ENCODE measurements around the gene ASB15. TPM values are rescaled to one million over a fixed set of nuclear protein-coding genes. Genes with fewer than 3 reads are reported as not detected.

Gene ASB15
- total and polyA plus RNA-seq, 2 donors (not counting 3 experiments of a cell fraction or from before 2014, with no cell fraction given): not detected

GRCh38 chr7:123621707-123622106, 20.1 kb downstream of the ASB15 start:
- TF ChIP-seq JUN (IDR thresholded peaks at IDR 0.05; ENCODE audit: borderline replicate concordance, insufficient read depth, insufficient read length, low read depth): no peak
- TF ChIP-seq FOS (IDR thresholded peaks at IDR 0.05; ENCODE audit: borderline replicate concordance, insufficient read depth, low read length): no peak
- TF ChIP-seq POLR2A (IDR thresholded peaks at IDR 0.05; ENCODE audit: low read depth, low read length): no peak
- TF ChIP-seq CTCF (IDR thresholded peaks at IDR 0.05; ENCODE audit: extremely low read depth in 1 of 2, insufficient read depth in 1 of 2, low read depth in 1 of 2, low read length in 2 of 2): no peak
- no peak for TF ChIP-seq GATA2 (IDR thresholded peaks at IDR 0.05; ENCODE audit: insufficient read depth, insufficient read length, low read depth, low read length)
- TF ChIP-seq POLR2AphosphoS5 (IDR thresholded peaks at IDR 0.05; ENCODE audit: insufficient read depth, low read depth, low read length): no peak
- no peak for TF ChIP-seq MAX (IDR thresholded peaks at IDR 0.05; ENCODE audit: insufficient read depth, insufficient read length)
- TF ChIP-seq EZH2 (IDR thresholded peaks at IDR 0.05; ENCODE audit: borderline replicate concordance, low read depth, low read length, severe bottlenecking): no peak
- no peak for TF ChIP-seq MYC (IDR thresholded peaks at IDR 0.05; ENCODE audit: low read depth, low read length)
- ChIA-PET POLR2A (no interaction called here), CTCF (no interaction called here)
- Histone ChIP-seq H3K36me3 (ENCODE audit: control insufficient read depth in 2 of 2, extremely low read depth in 1 of 2, insufficient read depth in 2 of 2, low read length in 2 of 2) (no peaks in the 10 kb centered on the region), H3K4me2 (ENCODE audit: insufficient read depth, low read length) (no peak overlapping the region), H3K27me3 (ENCODE audit: control insufficient read depth in 2 of 2, insufficient read depth in 2 of 2, low read length in 2 of 2) (no peaks in the 10 kb centered on the region), H3K9ac (replicated peaks; ENCODE audit: extremely low read depth, insufficient read depth, low read length) (no peak overlapping the region), H3K4me3 (replicated peaks in 1 of 3; ENCODE audit: insufficient read depth in 1 of 3, low read depth in 1 of 3, low read length in 3 of 3) (no peak overlapping the region), H3K9me3 (replicated peaks; ENCODE audit: control insufficient read depth, insufficient read depth, low read length) (no peaks in the 10 kb centered on the region), H3K9me1 (replicated peaks; ENCODE audit: control insufficient read depth, extremely low read depth, insufficient read depth, low read length) (no peaks in the 10 kb centered on the region), H3K27ac (ENCODE audit: insufficient read depth, low read depth, low read length) (no peak overlapping the region), H2AFZ (ENCODE audit: low read depth, low read length) (no peak overlapping the region), H3K79me2 (ENCODE audit: control insufficient read depth, insufficient read depth, low read length) (no peaks in the 10 kb centered on the region), H4K20me1 (replicated peaks; ENCODE audit: control insufficient read depth, extremely low read depth, insufficient read depth, low read length) (no peaks in the 10 kb centered on the region), H3K4me1 (ENCODE audit: control insufficient read depth, extremely low read depth, insufficient read depth, low read length) (no peaks in the 10 kb centered on the region)
- BruUV-seq (replicated peaks): no TSS peak
- intact Hi-C loops (cut with micrococcal nuclease): no loop called here
- FAIRE-seq (no peak), DNase-seq (ENCODE audit: low read depth, low spot score) (no peak)
- dilution Hi-C loops (cut with MboI; ENCODE audit: extremely low pct_ligation_motif_present, low sequenced_read_pairs): no loop called here

Measured in endothelial cell of umbilical vein (primary cell).